ENCODE results near the gene UTS2. TPM values are rescaled to one million over a fixed set of nuclear protein-coding genes. Genes with fewer than 3 reads are reported as not detected.

Gene UTS2
- total and polyA plus RNA-seq, 2 of the 8 experiments (the other 6 are each of a cell fraction or from before 2014, with no cell fraction given): not detected

DNA sequence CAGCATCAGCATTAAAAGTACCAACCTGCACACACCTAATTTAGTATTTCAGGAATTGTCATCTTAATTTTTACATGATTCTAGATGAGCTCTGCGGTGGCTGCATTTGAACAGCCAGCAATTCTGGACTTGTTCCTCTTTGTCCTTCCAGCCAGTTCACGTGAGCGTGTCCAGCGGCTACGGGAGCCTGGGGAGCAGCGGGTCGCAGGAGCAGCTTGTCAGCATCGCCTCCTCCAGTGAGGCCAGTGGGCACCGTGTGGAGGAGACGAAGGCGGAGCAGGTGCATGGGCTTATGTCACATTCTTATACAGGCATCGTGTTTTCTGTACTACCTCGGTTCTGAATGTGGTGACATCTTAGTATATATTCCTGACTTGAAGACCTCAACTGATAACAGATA is 43.1 kb downstream of the UTS2 start:
- H3K9ac ChIP-seq (replicated peaks in 1 of 4; ENCODE audit: extremely low read depth in 1 of 4, low read depth in 3 of 4, low read length in 3 of 4): no peak overlapping the region
- ChIA-PET CTCF (ENCODE audit: partially characterized antibody) (interaction anchor here (0.7 to 1.7 kb wide), 5 partner anchors 8 to 91 kb away, joined by 3 to 6 read pairs (median 3); no protein-coding TSS in a partner anchor), POLR2A (ENCODE audit: partially characterized antibody) (no interaction called here)
- H3K14ac ChIP-seq (ENCODE audit: insufficient read length): no peak overlapping the region
- H3K79me1 ChIP-seq (ENCODE audit: low read depth, low read length): no peaks in the 10 kb centered on the region
- no peak overlapping the region for H2BK20ac ChIP-seq (ENCODE audit: low read length)
- DNase-seq (ENCODE audit: low read depth in 1 of 2, low spot score in 2 of 2) (no peak), FAIRE-seq (no peak)
- H3K4me3 ChIP-seq (ENCODE audit: extremely low read depth in 1 of 4, insufficient read depth in 2 of 4, low read depth in 3 of 4, low read length in 4 of 4): no peak overlapping the region
- no peaks in the 10 kb centered on the region for H3K4me1 ChIP-seq (replicated peaks in 1 of 4; ENCODE audit: control insufficient read depth in 3 of 4, insufficient read depth in 4 of 4, low read length in 3 of 4)
- no peak overlapping the region for H2BK5ac ChIP-seq (ENCODE audit: low read depth, low read length)
- H4K8ac ChIP-seq (ENCODE audit: extremely low read depth, insufficient read depth, low read length): no peak overlapping the region
- 98% methylated on average over 13 of the region's 13 CpGs; no CpG with 5 or more reads in 1 of the 2 experiments for WGBS, 2 experiments (ENCODE audit: extremely low coverage in 1 of 2, insufficient coverage in 1 of 2, insufficient read length in 1 of 2, insufficient replicate concordance in 2 of 2, low coverage in 1 of 2, low lambda C conversion rate in 2 of 2, missing lambda C conversion rate in 1 of 2)
- no peak overlapping the region for H2BK15ac ChIP-seq (ENCODE audit: low read length)
- H3K79me2 ChIP-seq (ENCODE audit: control insufficient read depth in 1 of 2, insufficient read depth in 2 of 2, low read length in 2 of 2): no peaks in the 10 kb centered on the region
- H3K23ac ChIP-seq (ENCODE audit: insufficient read length): no peak overlapping the region
- no peak overlapping the region for H3K27ac ChIP-seq (ENCODE audit: low read depth, low read length)
- peaks cover 0 to 2% of the 10 kb centered on the region in 2 experiments for H4K20me1 ChIP-seq (replicated peaks in 1 of 2; ENCODE audit: control insufficient read depth in 1 of 2, insufficient read depth in 2 of 2, low read length in 2 of 2)
- H3K56ac ChIP-seq (replicated peaks; ENCODE audit: insufficient read length, low read depth, low read length): no peak overlapping the region
- no peak overlapping the region for H2AK5ac ChIP-seq (ENCODE audit: low read depth, low read length)
- H3K18ac ChIP-seq (ENCODE audit: extremely low read depth, low read length): no peak overlapping the region
- H3K9me3 ChIP-seq (ENCODE audit: insufficient read depth in 2 of 2, low read depth in 1 of 2, low read length in 1 of 2): peaks cover 11 to 13% of the 10 kb centered on the region in 2 experiments; a peak in 3 of 4 replicates
- H4K5ac ChIP-seq (ENCODE audit: insufficient read length, low read depth, low read length): no peak overlapping the region
- no peak overlapping the region for H4K91ac ChIP-seq (replicated peaks; ENCODE audit: insufficient read length, low read length)
- no peaks in the 10 kb centered on the region for H3K23me2 ChIP-seq (ENCODE audit: low read depth, low read length)
- no peak overlapping the region for H2AFZ ChIP-seq (ENCODE audit: low read length)
- peaks cover 3 to 43% (median 11%) of the 10 kb centered on the region in 4 experiments; a peak in 7 of 8 replicates for H3K36me3 ChIP-seq (ENCODE audit: control insufficient read depth in 2 of 4, insufficient read depth in 4 of 4, low read length in 3 of 4)
- H3K4me2 ChIP-seq (ENCODE audit: insufficient read depth in 1 of 2, low read depth in 2 of 2, low read length in 2 of 2): no peak overlapping the region
- H2BK12ac ChIP-seq (ENCODE audit: low read depth, low read length): no peak overlapping the region
- H3K4ac ChIP-seq (replicated peaks; ENCODE audit: insufficient read length, low read depth, low read length): no peak overlapping the region
- no peak overlapping the region for H2BK120ac ChIP-seq (replicated peaks; ENCODE audit: low read depth, low read length)
- H3K27me3 ChIP-seq (replicated peaks in 1 of 4; ENCODE audit: control insufficient read depth in 3 of 4, extremely low read depth in 1 of 4, insufficient read depth in 3 of 4, low read length in 3 of 4): no peaks in the 10 kb centered on the region
- no peak for TF ChIP-seq HDAC2 (IDR thresholded peaks at IDR 0.05; ENCODE audit: borderline replicate concordance in 1 of 2, low read depth in 2 of 2, low read length in 2 of 2)
- no peak for TF ChIP-seq KDM4A (IDR thresholded peaks at IDR 0.05; ENCODE audit: low read depth, low read length, severe bottlenecking)
- TF ChIP-seq TCF12 (IDR thresholded peaks at IDR 0.05; ENCODE audit: low read depth, low read length): no peak
- TF ChIP-seq PHF8 (conservative IDR thresholded peaks at IDR 0.05; ENCODE audit: low read depth, low read length): no peak
- no peak for TF ChIP-seq CHD2 (IDR thresholded peaks at IDR 0.05; ENCODE audit: low read length)
- TF ChIP-seq GTF2F1 (IDR thresholded peaks at IDR 0.05; ENCODE audit: borderline replicate concordance, low read depth, low read length): no peak
- no peak for TF ChIP-seq SUZ12 (IDR thresholded peaks at IDR 0.05; ENCODE audit: low read length)
- TF ChIP-seq TEAD4 (IDR thresholded peaks at IDR 0.05; ENCODE audit: low read depth, low read length): no peak
- TF ChIP-seq EP300 (IDR thresholded peaks at IDR 0.05; ENCODE audit: borderline replicate concordance in 1 of 2, low read depth in 2 of 2, low read length in 2 of 2): no peak
- TF ChIP-seq SIRT6 (IDR thresholded peaks at IDR 0.05; ENCODE audit: low read length): no peak
- no peak for TF ChIP-seq BACH1 (IDR thresholded peaks at IDR 0.05; ENCODE audit: low read length)
- TF ChIP-seq, protein P1, sequence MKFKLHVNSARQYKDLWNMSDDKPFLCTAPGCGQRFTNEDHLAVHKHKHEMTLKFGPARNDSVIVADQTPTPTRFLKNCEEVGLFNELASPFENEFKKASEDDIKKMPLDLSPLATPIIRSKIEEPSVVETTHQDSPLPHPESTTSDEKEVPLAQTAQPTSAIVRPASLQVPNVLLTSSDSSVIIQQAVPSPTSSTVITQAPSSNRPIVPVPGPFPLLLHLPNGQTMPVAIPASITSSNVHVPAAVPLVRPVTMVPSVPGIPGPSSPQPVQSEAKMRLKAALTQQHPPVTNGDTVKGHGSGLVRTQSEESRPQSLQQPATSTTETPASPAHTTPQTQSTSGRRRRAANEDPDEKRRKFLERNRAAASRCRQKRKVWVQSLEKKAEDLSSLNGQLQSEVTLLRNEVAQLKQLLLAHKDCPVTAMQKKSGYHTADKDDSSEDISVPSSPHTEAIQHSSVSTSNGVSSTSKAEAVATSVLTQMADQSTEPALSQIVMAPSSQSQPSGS (IDR thresholded peaks at IDR 0.05; ENCODE audit: low read length): no peak
- no peak for TF ChIP-seq BCL11A (IDR thresholded peaks at IDR 0.05; ENCODE audit: low read depth in 2 of 2, low read length in 2 of 2)
